ENCODE measurements around the gene UROS.

GRCh38 chr10:125802131-125802530 is 20.9 kb downstream of the UROS start:
- TF ChIP-seq POLR2A (IDR thresholded peaks at IDR 0.05), result no peak
- TF ChIP-seq EP300 (IDR thresholded peaks at IDR 0.05), result no peak
